AML-193 (cell line): ENCODE data around the gene S100A12.
A peak's percentile ranks its signal among the peaks of the same experiment; 100 is the strongest.

ENCODE experiments used
- DNase-seq, 2 experiments: peaks; one replicate each; lab custom pipeline; 2025; lab: John Stamatoyannopoulos, UW

The S100A12 gene

DNA sequence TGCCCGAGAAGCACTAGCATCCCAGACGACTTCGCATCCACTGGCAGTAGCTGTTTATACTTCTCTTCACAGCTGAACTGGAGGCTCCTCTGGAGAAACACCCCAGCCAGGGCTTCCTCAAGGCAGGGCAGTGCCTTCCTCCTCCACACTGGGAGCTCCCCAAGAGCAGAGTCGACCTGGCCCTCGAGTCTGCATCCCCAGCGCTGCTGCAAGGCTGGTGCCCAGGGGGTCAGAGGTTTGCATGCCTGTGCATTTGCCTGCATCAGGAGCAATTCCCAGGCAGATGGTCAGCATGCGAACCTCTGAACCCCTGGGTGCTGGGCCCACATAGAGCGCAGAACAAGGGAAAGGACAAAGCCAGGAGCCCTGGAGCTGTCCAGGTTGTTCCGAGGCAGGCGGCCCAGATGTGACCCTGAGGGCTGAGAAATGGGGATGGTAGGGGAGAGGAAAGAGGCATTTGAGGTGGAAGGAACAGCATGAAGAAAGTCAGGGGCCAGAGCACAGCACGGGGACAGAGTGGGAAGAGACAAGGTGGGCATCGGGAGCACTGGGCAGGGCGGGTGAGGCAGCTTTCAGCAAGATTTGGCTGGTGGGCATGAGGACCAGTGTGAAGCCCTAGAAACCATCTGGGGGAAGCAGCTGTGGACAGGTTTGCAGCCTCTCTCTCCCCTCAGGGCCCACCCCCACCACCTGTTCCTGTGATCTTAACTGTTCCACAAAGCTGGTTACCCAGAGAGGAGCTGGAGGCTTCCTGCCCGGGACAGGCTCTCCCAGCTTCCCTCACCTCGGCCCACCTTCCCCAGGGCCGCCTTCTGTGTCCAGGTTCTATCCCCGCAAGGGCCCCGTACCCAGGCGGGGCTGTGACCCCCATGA lies 21.9 kb upstream of the S100A12 start:
- no peak for DNase-seq

DNA sequence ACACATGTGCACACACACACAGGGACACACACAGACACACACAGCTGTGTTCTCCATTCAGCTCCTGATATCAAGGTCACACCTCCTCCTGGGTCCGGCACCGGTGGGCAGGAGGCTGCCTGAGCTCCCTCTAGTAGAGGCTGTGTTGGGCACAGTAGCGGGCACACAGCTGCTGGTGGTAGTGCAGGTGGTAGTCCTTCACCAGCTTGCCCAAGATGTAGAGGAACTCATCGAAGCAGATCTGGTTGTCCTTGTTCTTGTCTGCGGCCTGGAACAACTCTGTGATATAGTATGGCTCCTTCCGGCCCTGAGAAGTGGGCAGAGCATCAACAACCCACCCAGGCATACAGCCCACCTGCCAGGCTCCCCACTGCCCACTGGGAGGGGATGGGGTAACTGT lies 21.0 kb upstream of the S100A12 start:
- DNase-seq = no peak

GRCh38 chr1:153395776-153396175 lies 20.4 kb upstream of the S100A12 start:
- DNase-seq = no peak

DNA sequence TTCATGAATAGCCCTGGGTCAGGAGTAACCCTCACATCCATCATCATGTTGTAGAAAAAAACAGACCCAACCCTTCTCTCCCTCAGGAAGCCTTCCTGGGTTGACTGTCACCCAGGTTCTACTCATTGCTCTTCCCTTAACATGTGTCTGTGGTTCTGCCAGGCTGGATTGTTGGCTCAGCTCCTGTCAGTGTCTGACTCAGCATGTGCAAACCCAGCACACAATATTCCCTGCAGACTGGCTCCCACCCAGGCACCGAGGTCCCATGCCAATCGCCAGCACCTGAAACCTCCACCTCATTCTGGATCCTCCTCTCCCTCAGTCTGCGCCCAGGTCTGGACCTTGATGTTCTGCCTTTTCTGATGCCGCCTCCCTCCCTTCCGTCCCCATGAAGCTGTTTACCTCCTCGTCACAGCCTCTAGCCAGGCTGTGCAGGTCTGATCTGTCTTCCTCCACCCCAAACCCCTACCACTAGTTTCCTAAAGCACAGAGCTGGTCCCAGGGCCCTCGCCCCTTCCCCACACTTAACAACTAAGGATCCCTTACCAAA lies 19.8 kb upstream of the S100A12 start:
- DNase-seq = no peak

DNA sequence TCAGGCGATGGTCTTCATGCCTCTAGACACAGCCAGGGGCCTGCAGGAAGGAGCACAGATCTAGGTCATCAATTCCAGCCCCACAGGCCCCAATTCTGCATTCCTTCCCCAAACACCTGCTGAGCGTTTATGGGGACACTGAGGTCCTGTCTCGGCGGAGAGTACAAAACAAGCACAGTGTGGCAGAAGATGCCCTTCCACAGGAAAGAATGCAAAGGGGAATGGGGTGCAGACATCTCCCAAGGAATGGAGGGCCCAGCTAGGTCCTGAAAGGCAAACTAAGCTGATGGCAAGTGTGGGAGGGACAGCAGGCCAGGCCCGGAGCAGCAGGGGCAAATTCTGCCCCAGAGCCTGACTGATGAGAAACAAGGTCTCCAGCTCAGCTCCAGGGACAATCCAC lies 19.0 kb upstream of the S100A12 start:
- no peak for DNase-seq

- DNase-seq = no peak
Measured at GRCh38 chr1:153393926-153394325, 18.5 kb upstream of the S100A12 start.

DNA sequence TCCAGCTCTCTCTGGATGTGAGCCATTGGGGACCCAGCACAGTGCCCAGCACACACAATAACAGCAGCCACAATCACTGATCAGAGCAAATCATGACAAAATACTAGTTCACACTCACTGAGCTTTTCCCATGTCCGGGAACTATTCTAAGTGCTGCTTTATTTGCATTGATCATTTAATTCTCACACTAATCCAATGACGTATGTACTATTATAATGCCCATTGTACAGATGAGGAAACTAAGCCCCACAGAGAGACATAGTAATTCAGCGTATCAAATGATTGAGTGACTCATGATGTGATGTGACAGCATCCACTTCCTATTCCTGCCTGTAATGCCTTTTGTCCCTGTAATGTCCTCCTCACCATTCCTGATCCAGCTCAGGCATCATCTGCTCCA lies 17.4 kb upstream of the S100A12 start:
- no peak for DNase-seq

DNA sequence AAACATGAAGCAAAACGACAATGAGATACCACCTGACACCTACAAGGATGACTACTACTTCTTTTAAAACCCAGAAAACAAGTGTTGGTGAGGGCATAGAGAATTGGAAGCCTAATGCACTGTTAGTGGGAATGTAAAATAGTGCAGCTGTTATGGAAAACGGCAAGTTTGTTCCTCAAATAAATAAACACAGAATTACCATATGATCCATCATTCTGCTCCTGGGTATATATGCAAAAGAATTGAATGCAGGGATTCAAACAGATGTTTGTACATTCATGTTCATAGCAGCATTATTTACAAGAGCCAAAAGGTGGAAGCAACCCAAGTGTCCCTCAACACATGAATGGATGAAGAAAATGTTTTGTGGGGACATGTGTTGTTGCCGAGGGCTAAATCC lies 16.8 kb upstream of the S100A12 start:
- DNase-seq = no peak

DNA sequence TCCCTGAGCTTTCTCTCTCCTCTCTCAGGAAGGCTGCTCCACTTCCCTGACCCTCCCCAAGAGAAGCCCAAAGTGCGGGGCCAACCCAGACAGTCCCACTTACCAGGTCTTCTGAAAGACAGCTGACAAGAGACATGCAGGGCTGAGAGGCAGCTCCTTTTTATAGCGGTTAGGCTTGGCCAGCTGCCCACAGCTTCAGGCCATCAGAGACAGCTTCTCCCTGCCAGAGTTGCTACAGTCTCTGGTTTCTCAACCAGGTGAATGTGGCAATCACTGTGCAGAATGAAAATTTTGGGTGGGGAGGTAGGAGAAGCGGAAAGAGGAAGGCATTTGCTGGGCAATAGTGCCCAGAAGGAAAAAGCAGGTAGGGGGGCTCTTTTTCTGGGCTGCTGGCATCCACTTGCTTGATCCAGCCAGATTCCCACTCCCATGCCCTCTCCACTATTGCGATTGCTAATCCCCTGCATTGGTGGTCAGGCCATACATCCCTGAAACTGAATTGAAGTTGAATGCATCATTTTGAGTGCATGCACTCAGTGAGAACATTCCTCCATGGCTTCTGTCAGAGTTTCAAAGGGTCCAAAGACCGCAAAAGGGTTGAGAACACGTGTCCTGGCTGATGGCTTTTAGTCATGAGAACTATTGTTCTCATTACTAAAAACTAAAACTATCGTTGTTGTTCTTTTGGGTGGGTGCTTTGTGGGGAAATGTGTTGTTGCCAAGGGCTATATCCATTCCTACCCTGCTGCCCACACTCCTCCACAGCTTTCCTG lies 15.7 kb upstream of the S100A12 start, which contains the start of gene S100A8:
S100A8 (minus strand) TSS at position 136 of the 773 bp plus-strand sequence. CDS start 538 bp downstream, outside the sequence.
- peak; percentile 91 to 92 for DNase-seq

DNA sequence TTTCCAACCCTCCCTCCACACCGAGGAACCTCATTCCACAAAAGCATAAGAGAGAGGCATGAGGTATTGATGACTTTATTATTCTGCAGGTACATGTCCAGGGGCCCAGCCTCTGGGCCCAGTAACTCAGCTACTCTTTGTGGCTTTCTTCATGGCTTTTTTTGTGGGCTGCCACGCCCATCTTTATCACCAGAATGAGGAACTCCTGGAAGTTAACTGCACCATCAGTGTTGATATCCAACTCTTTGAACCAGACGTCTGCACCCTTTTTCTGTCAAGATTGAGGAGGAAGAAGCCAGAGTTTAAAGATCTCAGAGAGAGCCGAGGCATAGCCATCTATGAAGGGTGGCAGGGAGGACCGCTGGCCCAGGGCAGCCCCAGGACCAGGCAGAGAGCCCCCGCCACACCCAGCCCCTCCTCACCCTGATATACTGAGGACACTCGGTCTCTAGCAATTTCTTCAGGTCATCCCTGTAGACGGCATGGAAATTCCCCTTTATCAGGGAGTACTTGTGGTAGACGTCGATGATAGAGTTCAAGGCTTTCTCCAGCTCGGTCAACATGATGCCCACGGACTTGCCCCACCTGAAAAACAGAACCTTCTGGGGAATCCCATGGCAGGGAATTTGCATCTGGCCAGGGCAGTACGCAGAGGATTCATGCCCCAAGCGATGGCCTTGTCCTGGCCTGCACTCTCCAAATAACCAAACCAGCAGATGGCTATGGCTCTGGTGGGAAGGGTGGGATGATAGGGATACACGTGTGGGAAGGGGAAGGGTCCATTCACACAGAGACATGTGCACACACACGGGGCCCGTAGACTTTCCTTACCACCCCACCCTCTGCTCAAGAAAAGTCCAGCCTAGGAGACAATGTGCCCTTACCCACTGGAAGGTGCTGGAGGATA lies 14.8 kb upstream of the S100A12 start:
- peak; percentile 35 to 49 for DNase-seq

GRCh38 chr1:153389401-153389800 lies 14.0 kb upstream of the S100A12 start:
- DNase-seq = no peak

- DNase-seq = no peak
Measured at GRCh38 chr1:153387785-153388184, 12.4 kb upstream of the S100A12 start.

GRCh38 chr1:153387001-153387400 lies 11.6 kb upstream of the S100A12 start:
- DNase-seq = no peak

- peak; percentile 96 to 98 for DNase-seq
Measured at GRCh38 chr1:153386500-153386901, 11.1 kb upstream of the S100A12 start.

DNA sequence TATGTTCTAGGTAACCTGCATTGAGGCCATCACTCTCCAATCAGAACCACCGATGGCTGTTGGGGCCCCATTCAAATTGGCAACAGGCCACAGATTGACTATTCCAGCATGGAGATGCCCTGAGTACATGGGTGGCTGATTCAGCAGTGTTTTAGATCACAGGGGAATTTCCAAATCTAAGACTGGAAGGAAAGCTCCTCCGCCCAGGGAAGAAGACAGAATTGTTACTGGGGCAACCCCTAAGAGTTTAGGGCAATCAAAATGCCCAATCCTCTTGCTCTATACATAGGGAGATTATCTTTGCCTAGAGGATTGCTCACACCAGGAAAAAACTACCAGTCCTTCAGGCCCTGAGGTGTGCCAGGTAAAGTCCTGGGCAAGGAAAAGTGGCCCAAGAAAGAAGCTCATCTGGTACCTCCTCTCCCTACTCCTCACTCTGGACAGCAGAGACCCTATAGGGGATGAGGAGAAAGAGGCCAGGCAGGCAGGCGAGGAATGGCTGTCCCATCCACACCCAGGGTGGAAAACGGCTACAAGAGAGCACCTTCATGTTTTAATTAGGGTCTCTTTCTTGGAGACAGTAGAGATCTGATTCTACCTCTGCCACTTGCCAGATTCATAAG lies 9.6 kb upstream of the S100A12 start:
- DNase-seq = no peak

DNA sequence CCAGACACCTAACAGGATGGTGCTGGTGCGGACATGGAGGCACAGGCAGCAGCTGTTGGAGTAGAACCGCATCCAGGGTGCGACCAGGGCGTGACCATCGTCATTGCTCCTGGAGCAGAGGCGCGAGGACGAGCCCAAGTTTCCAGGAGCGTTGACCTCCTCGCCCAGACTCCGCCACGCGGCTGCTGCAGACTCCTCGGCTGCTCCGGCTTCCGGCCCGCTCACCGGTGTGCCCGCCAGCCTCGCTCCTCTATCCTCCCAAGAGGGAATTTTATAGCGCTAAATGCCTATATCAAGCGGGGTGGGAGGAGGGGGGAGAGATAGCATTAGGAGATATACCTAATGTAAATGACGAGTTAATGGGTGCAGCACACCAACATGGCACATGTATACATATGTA lies 5.3 kb upstream of the S100A12 start:
- DNase-seq = no peak

GRCh38 chr1:153379591-153379990 lies 4.2 kb upstream of the S100A12 start:
- no peak for DNase-seq

- DNase-seq = no peak
Measured at GRCh38 chr1:153374071-153374470, 1.4 kb downstream of the S100A12 start.

DNA sequence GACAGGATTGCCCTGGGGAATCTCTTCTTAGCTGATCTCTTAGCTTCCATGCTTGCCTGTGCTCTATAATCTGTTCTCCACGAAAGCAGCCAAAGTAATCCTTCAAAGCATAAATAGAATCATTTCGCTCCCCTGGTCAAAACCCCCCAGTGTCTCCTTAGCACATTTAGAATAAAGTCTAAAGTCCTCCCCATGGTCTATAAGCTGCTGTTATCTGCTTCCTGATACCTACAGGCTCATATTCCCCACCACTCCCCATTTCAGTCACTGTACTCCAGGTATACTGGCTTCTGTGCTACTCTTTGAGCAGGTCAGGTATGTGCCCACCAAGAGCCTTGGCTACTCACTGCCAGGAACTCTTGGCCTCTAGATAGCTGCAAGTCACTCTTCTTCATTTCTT lies 2.9 kb downstream of the S100A12 start:
- no peak for DNase-seq

DNA sequence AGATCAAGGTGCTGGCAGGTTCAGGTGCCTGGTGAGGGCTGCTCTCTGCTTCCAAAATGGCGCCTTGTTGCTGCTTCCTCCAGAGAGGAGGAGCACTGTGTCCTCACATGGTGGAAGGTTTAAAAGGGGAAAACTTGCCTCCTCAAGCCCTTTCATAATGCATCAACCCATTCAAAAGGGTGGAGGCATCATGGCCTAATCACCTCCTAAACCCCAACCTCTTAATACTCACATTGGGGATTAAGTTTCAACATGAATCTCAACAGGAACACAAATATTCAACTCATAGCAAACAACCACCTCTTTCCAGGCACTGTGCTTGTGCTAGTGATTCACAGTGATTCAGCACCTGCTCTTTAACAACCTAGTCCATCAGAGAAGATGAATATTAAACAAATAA lies 4.2 kb downstream of the S100A12 start:
- DNase-seq = no peak

- no peak for DNase-seq
Measured at GRCh38 chr1:153370146-153370545, 5.3 kb downstream of the S100A12 start.
